ENCODE data around the gene CPNE7. TPM values are rescaled to one million over a fixed set of nuclear protein-coding genes. Genes with fewer than 3 reads are reported as not detected.
"Not testable (repeated sequence)": the region's sequence is repeated elsewhere in the genome, so short reads cannot be mapped to it uniquely, and the experiment has no call there.

Gene CPNE7
- total RNA-seq, 1 donor from 2014 or later: 56.0 TPM

DNA sequence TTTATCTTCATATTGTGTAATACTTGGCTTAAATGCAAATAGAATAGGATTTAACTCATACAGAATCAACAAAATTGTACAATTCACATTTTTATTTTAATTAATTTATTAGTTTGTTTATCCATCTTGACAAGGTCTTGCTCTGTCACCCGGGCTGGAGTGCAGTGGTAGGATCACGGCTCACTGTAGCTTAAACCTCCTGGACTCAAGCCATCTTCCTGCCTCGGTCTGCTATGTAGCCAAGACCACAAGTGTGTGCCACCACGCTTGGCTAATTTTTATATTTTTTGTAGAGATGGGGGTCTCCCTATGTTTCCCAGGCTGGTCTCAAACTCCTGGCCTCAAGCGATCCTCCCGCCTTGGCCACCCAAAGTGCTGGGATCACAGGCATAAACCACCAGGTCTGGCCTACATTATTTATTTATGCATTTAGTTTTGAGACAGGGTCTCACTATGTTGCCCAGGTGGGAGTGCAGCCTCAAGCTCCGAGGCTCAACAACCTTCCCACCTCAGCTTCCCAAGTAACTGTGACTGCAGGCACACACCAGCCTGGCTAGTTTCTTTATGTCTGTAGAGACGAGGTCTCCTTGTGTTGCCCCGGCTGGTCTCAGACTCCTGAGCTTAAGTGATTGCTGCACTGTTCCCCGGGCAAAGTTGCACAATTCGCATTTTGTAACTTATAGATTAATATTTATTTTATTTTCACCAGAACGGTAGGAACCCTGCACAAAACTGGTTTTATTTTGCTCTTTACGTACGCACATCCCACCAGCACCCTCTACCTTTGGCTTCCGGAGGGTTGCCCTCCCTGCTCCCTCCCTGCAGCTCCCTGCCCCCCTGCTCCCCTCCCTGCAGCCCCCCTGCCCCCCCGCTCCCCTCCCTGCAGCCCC lies 42.8 kb downstream of the CPNE7 start:
- H3K4me1 Mint-ChIP-seq: peaks cover 7% of the 10 kb centered on the region
- H3K27me3 Mint-ChIP-seq: peaks cover 5% of the 10 kb centered on the region
- intact Hi-C loops (cut with micrococcal nuclease): no loop called here
- no peak for DNase-seq
- peaks cover 10% of the 10 kb centered on the region for H3K9me3 Mint-ChIP-seq
- H3K36me3 Mint-ChIP-seq (ENCODE audit: low read depth): no peaks in the 10 kb centered on the region
- no peak overlapping the region for H3K27ac Mint-ChIP-seq
- H3K4me3 Mint-ChIP-seq: no peak overlapping the region

DNA sequence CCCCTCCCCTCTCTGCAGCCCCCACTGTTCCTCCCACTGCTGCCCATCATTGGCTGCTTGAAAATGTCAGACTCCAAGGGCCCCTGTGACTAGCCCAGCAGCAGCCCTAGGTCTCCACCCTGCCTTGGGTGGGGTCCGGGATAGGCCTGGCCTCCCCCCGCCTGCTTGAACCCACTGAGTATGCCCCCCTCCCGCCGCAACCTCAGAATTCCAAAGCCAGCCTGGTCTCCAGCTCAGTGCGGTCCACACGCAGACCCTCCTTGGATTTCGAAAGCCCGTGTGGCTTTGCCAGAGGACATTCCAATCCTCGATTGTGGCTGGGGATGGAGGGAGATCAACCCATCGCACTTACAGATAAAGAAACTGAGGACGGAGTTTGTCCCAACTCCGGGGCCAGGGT lies 44.3 kb downstream of the CPNE7 start:
- Mint-ChIP-seq H3K4me1 (peaks cover 7% of the 10 kb centered on the region), H3K27me3 (peaks cover 15% of the 10 kb centered on the region), H3K27ac (no peak overlapping the region), H3K36me3 (ENCODE audit: low read depth) (no peaks in the 10 kb centered on the region), H3K9me3 (peaks cover 10% of the 10 kb centered on the region), H3K4me3 (no peak overlapping the region)
- DNase-seq: no peak
- intact Hi-C loops (cut with micrococcal nuclease): no loop called here

DNA sequence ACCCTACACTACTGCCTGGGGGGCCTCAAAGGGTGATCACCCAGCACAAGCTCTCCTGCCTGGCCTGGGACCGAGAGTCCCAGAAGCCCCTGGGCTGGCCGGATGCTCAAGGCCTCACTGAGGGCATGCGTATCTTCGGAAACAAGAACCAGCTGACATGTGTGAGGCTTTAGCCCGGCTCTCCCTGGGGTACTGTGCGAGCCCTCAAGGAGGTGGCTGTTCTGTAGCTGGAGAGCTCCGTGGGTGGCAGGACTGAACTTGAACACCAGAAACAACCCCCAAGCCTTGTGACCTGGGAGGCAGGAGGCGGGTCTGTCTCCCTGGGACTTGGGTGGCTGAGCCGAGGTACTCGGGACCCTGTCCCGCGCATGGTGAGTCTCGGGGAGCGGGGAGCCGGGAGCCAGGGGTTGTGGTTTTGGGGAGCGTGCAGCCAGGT lies 44.9 kb downstream of the CPNE7 start:
- Mint-ChIP-seq H3K9me3 (peaks cover 10% of the 10 kb centered on the region), H3K27me3 (peaks cover 19% of the 10 kb centered on the region), H3K27ac (no peak overlapping the region), H3K4me1 (peaks cover 7% of the 10 kb centered on the region), H3K4me3 (no peak overlapping the region), H3K36me3 (ENCODE audit: low read depth) (no peaks in the 10 kb centered on the region)
- DNase-seq: no peak
- intact Hi-C loops (cut with micrococcal nuclease): no loop called here

DNA sequence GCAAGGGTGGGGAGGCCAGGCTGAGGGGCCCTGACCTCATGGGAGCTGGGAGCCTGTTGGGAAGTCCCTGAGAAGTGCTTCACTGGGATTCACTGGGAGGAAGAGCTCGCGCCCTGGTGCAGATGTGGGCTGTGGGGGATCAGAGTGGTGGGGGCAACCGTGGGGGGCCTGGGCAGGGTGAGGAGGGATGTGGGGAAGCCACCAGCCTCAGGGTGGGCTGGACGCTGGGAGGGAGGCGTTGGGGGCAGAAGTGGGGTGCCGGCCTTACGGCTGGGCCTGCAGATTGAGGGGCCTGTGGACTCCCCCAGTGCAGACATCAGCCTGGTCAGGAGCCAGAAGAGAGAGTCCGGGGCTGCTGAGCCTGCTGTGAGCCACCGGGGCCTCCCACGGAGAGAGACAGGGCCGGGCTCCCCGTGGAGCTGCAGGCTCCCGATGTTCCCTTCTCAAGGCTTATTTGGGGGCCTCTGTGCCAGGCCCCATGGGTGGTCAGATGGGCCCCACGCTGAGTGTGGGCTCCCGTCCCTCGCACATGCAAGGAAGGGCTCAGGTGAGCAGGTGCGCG lies 45.7 kb downstream of the CPNE7 start:
- Mint-ChIP-seq H3K36me3 (ENCODE audit: low read depth) (no peaks in the 10 kb centered on the region), H3K4me3 (no peak overlapping the region), H3K27ac (no peak overlapping the region), H3K27me3 (peaks cover 19% of the 10 kb centered on the region), H3K9me3 (peaks cover 10% of the 10 kb centered on the region), H3K4me1 (peaks cover 7% of the 10 kb centered on the region)
- intact Hi-C loops (cut with micrococcal nuclease): no loop called here
- DNase-seq: no peak

DNA sequence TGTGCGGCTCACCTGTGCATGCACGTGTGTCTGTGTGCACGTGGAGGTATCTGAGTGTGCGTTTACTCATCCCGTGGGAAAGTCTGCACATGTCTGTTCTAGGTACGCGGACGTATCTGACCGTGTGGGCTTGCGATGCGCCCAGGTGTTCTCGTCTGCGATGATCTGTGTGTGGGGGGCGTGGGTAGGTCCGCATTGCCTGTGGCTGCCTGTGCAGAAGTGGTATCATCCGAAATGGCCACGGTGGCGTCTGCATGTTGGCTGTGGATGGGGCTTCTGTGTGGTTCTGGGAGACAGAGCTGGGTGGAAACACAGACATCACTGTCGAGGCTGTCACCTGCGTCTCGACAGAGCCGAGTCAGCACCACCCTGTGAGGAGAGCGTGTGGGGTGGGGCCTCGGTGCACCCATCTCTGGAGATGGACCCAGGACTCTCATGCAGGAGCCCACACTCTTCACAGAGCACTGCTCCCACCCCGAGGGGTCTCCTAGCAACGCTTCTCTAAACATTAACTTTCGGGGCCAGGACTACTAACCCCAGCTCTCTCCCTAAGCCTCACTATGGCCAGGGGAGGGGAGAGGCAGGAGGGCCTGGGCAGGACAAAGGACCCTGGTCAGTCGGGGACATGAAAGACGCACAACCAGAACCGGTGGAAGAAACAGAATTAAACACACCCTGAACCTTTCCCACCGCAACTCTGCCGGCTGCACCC lies 46.3 kb downstream of the CPNE7 start:
- intact Hi-C loops (cut with micrococcal nuclease): no loop called here
- Mint-ChIP-seq H3K9me3 (peaks cover 4% of the 10 kb centered on the region), H3K4me1 (peaks cover 2% of the 10 kb centered on the region), H3K27me3 (peaks cover 19% of the 10 kb centered on the region), H3K36me3 (ENCODE audit: low read depth) (no peaks in the 10 kb centered on the region), H3K27ac (no peak overlapping the region), H3K4me3 (no peak overlapping the region)
- no peak for DNase-seq

DNA sequence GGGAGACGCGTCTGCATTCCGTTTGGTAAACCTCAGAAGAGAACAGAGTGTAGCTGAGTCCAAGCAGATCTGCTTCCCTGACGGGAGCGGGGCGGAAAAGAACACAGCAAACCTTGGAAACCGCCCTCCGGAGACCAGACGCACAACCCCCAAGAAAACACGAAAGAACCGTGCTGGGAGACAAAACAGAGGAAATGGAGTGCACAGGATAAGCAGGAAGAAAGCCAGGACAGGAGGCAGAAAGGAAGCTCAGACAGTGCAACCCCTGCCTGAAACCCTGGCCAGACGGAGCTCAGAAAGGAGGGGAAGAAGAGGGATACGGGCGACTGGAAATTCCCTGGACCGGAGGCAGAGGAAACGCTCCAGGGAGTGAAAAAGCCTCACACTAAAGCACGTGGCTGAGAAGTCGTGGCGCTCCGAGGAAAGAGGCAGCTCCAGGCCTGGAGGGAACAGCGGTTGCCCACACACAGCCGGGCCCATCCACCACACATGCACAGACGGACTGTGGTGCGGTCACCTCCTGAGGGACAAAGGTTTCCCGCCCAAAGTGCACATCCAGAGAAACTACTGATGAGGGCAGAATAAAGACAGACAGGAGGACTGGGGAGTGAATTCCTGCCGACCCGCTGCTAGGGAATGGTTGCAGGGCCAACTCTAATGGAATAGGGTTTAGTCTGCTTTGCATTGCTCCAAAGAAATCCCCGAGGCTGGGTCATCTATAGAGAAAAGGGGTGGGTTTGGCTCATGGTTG lies 48.1 kb downstream of the CPNE7 start:
- Mint-ChIP-seq H3K4me3 (no peak overlapping the region), H3K27ac (no peak overlapping the region), H3K27me3 (peaks cover 19% of the 10 kb centered on the region), H3K36me3 (ENCODE audit: low read depth) (no peaks in the 10 kb centered on the region), H3K4me1 (no peaks in the 10 kb centered on the region), H3K9me3 (no peaks in the 10 kb centered on the region)
- intact Hi-C loops (cut with micrococcal nuclease): no loop called here
- DNase-seq: no peak

DNA sequence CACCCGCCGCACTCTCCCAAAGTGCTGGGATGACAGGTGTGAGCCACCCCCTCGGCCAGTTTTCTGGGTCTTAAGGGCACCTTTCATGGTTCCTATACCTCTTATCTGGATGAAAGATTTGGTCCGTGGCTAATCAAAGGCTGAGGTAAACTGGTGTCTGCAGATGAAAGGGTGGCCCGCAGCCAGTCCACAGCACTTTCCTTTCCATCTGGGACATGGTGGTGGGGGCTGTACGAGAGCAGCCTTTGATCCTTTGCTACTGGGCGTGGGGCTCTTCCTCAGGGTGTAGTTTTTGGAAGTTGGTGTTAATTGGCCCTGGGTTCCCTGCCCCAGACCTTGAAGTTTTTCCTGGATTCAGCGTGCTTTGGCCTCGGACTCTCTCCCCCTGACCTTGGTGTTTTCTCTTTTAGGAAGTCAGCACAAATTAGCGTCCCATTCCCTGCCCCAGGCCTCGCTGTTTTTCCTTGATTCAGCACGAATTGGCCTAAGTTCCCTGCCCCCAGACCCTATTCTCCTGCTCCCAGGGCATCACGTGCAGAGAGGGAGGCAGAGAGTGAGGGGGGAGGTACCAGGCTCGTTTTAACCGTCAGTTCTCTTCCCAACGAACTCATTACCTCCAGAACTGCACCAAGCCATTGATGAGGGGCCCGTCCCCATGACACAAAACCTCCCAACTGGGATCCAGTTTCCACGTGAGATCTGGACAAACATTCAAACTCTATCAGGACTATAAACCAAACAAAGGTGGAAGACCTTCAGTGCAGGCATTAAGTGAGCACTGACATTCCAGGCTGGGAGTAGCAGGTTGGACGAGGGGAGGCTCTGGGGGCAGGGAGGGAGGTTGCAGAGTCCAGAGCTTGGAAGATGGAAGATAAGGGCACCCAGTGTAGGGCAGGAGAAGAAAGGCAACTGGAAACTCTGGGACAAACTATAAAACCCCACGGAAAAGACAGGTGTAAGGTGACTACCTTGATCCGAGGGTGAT lies 49.5 kb downstream of the CPNE7 start:
- no peak for DNase-seq
- no peaks in the 10 kb centered on the region for H3K9me3 Mint-ChIP-seq
- intact Hi-C loops (cut with micrococcal nuclease): no loop called here
- no peak overlapping the region for H3K27ac Mint-ChIP-seq
- H3K4me3 Mint-ChIP-seq: no peak overlapping the region
- no peaks in the 10 kb centered on the region for H3K36me3 Mint-ChIP-seq (ENCODE audit: low read depth)
- no peaks in the 10 kb centered on the region for H3K4me1 Mint-ChIP-seq
- H3K27me3 Mint-ChIP-seq: peaks cover 19% of the 10 kb centered on the region

DNA sequence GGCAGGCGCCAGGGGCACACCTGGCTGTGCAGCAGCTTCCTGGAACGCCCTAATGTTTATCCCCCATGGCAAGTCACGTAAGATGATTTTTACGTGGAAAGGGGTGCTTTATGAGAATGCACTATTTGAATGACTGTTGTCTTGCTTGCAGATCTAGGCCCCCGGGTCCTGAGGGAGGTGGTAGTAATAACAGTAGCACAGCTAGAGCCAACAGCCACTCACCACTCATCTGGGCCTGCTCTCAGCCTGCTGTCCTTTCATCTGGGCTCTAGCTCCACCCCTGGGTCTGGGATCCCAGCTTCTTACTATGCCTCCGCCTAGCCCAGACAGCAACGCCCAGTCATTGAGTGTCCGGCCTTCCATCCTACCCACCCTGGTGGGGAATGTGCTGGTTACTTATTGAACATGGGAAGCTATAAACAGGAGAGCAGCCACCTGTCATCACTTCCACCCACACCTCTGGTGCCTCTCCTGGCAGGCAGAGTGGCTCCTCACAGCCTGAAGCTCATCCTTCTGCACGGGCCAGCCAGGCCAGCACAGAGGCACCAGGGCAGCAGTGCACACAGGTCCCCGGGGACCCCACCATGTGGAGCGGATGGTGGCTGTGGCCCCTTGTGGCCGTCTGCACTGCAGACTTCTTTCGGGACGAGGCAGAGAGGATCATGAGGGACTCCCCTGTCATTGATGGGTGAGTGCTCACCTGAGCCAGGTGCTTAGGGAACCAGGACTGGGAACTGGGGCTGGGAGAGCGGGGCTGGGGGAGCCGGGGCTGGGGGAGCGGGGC lies 54.5 kb downstream of the CPNE7 start:
- Mint-ChIP-seq H3K36me3 (ENCODE audit: low read depth) (no peaks in the 10 kb centered on the region), H3K27me3 (peaks cover 4% of the 10 kb centered on the region), H3K9me3 (no peaks in the 10 kb centered on the region), H3K4me3 (no peak overlapping the region), H3K4me1 (no peaks in the 10 kb centered on the region), H3K27ac (no peak overlapping the region)
- intact Hi-C loops (cut with micrococcal nuclease): no loop called here
- no peak for DNase-seq

DNA sequence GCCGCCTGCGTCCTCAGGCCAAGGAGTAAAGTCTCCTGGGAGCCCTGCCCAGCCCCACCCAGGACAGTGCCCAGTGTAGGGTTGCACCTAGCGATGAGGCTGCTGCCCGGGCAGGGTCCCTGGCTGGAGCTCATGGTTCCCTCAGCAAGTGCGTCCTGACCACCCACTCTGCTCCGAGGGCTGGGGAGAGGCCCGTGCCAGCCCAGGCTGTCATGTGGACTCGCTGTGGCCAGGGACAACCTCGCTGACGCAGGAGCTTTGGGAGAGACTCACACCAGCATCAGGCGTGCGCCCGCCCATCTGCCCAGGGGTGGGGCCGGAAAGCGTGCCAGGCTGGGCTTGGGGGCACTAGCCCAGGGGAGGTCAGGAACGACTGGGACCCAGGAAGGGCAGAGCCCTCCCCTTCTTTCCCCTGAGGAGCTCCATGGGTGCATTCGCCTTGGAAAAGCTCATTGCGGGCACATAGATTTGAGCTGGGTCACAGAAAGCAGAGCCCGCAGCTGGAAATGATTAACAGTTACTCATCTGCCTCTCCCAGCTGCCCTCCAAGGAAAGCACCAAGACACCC lies 57.6 kb downstream of the CPNE7 start:
- no peaks in the 10 kb centered on the region for H3K27me3 Mint-ChIP-seq
- no peak overlapping the region for H3K27ac Mint-ChIP-seq
- H3K36me3 Mint-ChIP-seq (ENCODE audit: low read depth): no peaks in the 10 kb centered on the region
- H3K4me3 Mint-ChIP-seq: no peak overlapping the region
- H3K9me3 Mint-ChIP-seq: no peaks in the 10 kb centered on the region
- intact Hi-C loops (cut with micrococcal nuclease): no loop called here
- no peak for DNase-seq
- H3K4me1 Mint-ChIP-seq: no peaks in the 10 kb centered on the region

DNA sequence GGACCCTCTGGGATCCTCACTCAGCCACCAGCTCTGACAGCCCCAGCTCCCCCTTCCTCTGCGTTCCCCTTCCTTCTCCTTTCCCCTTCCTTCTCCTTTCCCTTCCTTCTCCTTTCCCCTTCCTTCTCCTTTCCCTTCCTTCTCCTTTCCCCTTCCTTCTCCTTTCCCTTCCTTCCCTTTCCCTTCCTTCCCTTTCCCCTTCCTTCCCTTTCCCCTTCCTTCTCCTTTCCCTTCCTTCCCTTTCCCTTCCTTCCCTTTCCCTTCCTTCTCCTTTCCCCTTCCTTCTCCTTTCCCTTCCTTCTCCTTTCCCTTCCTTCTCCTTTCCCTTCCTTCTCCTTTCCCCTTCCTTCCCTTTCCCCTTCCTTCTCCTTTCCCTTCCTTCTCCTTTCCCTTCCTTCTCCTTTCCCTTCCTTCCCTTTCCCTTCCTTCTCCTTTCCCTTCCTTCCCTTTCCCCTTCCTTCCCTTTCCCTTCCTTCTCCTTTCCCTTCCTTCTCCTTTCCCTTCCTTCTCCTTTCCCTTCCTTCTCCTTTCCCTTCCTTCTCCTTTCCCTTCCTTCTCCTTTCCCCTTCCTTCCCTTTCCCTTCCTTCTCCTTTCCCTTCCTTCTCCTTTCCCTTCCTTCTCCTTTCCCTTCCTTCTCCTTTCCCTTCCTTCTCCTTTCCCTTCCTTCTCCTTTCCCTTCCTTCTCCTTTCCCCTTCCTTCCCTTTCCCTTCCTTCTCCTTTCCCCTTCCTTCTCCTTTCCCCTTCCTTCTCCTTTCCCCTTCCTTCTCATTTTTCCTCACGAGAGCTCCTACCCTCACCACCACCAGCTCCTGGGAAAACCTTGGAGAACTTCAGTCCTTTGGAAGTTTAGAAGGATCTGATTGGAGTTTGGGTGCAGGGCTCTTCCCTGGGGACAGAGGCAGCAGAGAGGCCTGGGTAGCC lies 59.2 kb downstream of the CPNE7 start:
- H3K4me3 Mint-ChIP-seq; H3K9me3 Mint-ChIP-seq; H3K36me3 Mint-ChIP-seq (ENCODE audit: low read depth); DNase-seq; intact Hi-C loops (cut with micrococcal nuclease); H3K27ac Mint-ChIP-seq; H3K27me3 Mint-ChIP-seq; H3K4me1 Mint-ChIP-seq: not testable (repeated sequence)

DNA sequence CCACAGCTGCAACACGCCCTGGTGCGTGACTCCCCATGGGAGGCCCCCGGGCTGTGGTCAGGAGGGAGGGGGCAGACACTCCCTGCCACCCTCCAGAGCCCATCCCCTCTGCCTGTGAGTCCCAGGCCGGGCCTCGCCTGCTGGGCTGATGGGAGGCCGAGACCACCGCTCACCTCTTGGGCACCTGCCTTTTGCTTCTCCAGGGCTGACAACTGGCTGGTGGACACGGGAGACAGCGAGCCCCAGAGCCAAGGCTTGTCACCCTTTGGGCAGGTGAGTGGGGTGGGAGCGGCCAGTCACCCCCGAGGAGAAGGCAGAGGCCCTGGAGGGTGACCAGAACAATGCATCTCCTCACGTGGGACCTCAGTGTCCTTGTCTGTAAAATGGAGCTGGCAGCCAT lies 61.1 kb downstream of the CPNE7 start:
- no peak for DNase-seq
- Mint-ChIP-seq H3K4me3 (no peak overlapping the region), H3K9me3 (no peaks in the 10 kb centered on the region), H3K36me3 (ENCODE audit: low read depth) (no peaks in the 10 kb centered on the region), H3K4me1 (peaks cover 6% of the 10 kb centered on the region), H3K27ac (no peak overlapping the region), H3K27me3 (peaks cover 3% of the 10 kb centered on the region)
- intact Hi-C loops (cut with micrococcal nuclease): no loop called here
